NAMALWA (cell line): ENCODE results near the gene ITGB4.

Experiments used
- DNase-seq: peaks from one replicate; pipeline ENCODE4 v3.0.0-alpha.2; 2015; ENCODE audit warnings: low spot score

ITGB4 gene

DNA sequence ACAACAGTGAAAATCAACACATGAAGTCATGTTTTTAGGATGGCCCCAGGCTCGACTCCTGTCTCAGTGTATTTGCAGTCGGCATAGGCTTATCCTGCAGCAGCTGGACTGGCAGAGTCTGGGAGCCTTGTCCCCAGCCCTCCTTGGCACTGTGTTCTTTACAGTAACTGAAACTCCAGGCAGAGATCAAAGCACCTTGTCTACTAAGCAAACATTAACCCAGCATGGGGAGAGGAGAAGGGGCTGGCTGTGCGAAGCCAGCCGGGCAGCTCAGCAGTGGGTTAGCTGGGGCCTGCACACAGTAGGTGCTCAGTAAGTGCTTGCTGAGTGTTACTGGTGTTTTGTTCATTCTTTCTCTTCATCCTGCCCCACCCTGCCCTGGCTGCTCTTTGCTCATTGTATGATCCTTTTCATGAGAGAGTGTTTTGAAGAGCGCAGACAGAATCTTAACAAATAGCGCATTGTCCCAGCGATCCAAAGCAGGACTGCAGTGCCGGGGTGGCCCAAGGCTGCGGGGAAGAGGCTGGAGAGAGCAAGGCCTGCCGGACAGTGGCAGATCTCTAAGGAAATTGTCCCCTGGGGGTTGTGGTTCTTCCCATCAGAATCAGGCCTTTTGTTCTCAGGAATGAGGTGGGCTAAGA is 23.5 kb upstream of the ITGB4 start:
- DNase-seq = no peak

- DNase-seq = no peak
These were observed 22.6 kb upstream of the ITGB4 start for GRCh38 chr17:75698659-75699058.

DNA sequence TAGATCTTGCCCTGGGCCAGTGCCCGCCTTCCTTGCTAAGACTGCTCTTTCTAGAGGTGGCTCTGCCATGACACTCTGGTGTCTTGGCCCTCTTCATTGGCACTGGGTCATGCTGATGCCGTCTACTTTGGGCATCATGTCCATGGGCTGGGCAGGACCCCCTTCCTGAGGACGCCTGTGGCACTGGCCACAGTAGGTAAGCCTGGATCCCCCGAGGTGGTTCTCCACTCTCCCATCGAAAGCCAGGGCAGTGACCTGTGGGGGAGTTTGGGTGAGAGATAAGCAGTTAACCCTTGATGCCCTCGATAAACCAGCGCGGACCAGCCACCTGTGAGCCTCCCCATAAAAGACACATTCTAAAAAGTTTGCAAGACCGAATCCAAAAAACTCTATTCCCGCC is 20.0 kb upstream of the ITGB4 start:
- DNase-seq = no peak

- no peak for DNase-seq
These were observed 18.1 kb upstream of the ITGB4 start for GRCh38 chr17:75703191-75703590.

DNA sequence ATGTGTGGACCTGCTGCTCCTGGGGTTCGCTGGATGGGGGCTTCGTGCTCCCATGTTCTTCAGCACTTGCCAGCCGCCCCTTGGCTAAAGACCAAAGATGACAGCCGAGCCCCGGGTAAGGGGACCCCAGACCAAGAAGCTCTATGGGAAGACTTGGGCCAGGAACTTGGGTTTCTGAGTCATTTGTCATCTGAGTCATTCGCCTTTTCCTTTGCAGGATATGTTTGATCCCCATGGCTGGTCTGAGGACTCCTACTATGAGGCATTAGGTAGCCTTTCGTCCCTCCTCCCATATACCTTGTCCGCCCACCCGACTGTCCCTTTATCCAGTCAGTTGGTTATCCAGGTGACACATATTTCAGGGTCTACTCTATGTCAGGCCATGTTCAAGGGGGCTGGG is 17.7 kb upstream of the ITGB4 start:
- DNase-seq = no peak

GRCh38 chr17:75704963-75705875 is 16.0 kb upstream of the ITGB4 start:
- no peak for DNase-seq

GRCh38 chr17:75706042-75706728 is 15.1 kb upstream of the ITGB4 start:
- no peak for DNase-seq

DNA sequence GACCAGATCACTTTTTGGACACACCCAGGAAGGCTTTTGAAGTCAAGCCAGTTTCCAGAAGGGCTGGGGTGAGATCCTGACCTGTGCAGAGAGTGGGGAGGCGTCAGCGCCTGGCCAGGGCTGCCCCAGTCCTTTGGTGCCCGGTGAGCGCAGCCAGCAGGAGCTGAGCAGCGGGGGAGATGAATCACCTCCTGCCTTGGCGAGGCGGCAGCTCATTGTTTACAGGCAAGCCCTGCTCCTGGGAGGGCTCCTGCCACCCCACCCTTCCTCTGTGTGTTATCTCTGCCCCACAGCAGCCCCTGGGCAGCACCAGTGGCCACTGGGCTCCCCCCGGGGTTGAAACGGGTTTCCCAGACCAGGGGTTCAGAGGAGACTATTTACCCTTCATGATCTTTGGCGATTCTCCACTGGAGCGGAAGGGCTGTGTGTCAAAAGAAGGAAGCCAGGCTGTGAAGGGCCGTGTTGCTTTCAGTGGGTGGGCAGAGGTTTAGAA is 14.1 kb upstream of the ITGB4 start:
- no peak for DNase-seq

DNA sequence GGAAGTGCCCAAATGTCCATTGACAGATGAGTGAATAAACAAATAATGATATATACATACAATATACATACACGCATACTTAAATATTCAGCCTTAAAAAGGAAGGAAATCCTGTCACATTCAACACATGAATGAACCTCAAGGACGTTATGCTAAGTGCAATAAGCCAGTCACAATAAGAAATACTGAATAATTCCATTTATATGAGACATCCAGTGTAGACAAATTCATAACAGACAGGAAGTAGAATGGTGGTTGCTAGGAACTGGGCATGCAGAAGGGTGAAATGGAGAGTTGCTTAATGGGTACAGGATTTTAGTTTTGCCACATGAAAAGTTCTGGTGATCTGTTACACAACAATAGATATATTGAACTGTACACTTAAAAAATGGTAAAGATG is 8.8 kb upstream of the ITGB4 start:
- DNase-seq = no peak

- no peak for DNase-seq
These were observed 1.5 kb upstream of the ITGB4 start for GRCh38 chr17:75719732-75720131.

DNA sequence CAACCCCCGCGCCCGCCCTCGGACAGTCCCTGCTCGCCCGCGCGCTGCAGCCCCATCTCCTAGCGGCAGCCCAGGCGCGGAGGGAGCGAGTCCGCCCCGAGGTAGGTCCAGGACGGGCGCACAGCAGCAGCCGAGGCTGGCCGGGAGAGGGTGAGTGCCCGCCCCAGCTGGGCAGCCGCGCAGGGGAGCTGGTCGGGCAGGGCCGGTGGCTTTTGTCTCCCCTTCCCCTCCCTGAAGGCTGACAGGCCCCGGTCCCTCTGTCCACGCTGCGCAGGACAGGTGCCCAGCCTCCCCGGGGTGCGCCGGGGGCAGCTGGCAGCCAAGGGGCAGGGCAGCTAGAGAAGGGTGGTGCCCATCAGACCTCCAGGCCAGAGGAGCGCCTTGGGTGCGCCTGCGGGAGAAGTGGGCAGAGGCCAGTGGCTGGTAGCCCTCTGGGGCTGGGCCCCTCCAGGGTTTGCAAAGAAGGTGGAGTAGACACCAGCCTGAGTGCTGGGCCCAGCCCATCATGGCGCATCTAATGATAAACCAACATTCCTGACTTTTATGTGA is 278 bp downstream of the ITGB4 start:
- no peak for DNase-seq

- no peak for DNase-seq
These were observed 817 bp downstream of the ITGB4 start for GRCh38 chr17:75722076-75722475.

- no peak for DNase-seq
These were observed 1.4 kb downstream of the ITGB4 start for GRCh38 chr17:75722542-75723095.

DNA sequence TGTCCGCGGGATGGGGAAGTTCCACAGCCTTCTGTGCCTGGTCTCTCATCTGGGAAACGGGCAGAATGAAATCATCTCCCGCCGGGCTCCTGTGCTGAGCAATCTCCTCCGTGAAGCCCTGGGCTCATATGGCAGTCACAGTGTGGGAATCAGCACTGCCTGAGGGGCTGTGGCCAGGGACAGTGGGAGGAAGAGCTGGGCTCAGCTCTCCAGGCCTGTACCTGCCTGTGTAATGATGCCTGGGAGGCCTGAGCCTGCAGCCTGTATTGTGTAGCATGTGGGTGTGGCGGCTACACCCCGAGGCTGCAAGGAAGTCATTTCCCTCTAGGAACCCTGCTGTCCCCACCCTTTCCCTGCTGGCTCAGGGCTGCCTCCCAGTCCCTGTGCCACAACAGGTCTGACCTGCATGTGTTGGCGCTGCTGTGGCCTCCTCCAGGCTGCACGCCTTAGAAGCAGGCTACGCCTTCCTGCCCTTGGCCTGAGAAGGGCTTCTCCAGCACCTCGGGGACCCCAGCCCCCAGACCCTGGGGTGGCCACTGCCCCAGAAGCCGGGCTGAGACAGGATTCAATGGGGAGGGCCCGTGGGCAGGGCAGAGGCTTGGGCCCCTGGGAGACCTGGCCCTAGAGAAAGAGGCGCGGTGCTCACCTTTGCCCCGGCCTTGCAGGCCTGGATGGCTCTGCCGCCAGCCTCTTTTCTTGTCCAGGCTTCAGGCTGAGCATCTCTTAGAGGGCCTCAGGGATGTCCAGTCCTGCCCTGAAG is 2.1 kb downstream of the ITGB4 start:
- no peak for DNase-seq

GRCh38 chr17:75724016-75725003 is 3.1 kb downstream of the ITGB4 start:
- no peak for DNase-seq

DNA sequence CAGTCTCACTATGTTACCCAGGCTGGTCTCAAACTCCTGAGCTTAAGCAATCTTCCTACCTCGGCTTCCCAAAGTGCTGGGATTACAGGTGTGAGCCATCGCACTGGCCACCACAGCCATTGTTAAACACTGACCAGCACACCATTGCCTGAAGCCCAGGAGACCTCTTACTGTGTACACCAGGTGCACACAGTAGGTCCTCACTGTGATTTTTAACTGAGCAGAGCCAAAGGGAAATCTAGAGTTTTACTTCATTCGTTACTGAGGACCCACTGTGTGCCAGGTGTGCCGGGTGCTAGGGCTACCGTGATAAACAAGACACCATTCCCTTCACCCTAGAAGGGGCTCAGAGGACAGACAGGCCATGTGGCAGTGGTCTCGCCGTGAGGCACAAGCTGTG is 4.2 kb downstream of the ITGB4 start:
- DNase-seq = no peak

- DNase-seq = no peak
These were observed 6.1 kb downstream of the ITGB4 start for GRCh38 chr17:75727391-75727790.

DNA sequence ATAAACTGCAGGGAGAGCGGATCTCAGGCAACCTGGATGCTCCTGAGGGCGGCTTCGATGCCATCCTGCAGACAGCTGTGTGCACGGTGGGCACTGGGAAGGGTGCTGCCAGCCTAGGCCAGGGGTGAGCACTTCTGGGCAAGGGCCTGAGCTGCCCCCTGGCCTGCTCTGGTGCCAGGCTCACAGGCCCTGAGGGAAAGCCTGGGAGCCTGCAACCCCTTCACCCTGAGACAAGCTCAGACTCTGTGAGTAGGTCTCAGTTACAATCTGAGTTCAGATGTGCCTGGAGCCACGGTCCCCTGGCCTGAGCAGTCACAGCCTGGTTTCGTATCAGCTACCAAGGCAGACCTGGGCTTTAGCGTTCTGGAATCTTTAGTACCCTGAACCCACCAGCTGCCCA is 8.1 kb downstream of the ITGB4 start:
- DNase-seq = no peak

GRCh38 chr17:75730065-75730464 is 8.8 kb downstream of the ITGB4 start:
- no peak for DNase-seq

DNA sequence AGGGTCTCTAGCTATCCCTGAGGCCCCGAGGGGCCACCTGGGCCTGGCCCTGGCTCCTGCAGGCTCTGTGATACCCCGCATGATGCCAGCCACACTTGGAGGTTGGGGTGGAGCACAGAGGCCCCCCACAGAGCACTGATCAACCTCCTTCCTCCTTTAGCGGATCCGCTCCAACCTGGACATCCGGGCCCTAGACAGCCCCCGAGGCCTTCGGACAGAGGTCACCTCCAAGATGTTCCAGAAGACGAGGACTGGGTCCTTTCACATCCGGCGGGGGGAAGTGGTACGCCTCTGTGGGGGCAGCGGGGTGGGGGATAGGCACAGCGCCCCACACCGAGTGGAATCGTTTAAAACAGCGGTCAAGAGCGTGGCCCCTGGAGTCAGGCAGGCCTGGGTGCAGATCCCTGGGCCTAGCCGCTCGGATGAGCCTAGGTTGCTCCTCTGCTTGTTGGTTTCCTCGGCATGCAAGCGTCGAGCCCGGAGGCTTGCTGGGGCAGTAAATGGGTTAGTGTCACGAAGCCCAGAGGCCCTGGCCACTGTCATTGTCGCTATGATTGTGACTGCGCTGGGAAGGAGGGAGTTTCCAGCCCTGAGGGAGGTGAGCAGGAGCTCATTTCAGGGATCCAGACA is 9.9 kb downstream of the ITGB4 start:
- DNase-seq = no peak
